ENCODE data around the gene ARHGAP15. TPM values are rescaled to one million over a fixed set of nuclear protein-coding genes. Genes with fewer than 3 reads are reported as not detected.

ARHGAP15 gene
- total RNA-seq, 4 donors from 2014 or later = 3.4 to 9.3 (median 6.4) TPM

GRCh38 chr2:143312441-143312840 is 183.2 kb downstream of the ARHGAP15 start:
- no peaks in the 10 kb centered on the region for H3K4me1 ChIP-seq
- ATAC-seq = no peak

GRCh38 chr2:143313861-143314260 is 184.6 kb downstream of the ARHGAP15 start:
- no peaks in the 10 kb centered on the region for H3K36me3 ChIP-seq
- H3K27ac ChIP-seq = no peak overlapping the region
- TF ChIP-seq CTCF (IDR thresholded peaks at IDR 0.05) (no peak), EP300 (IDR thresholded peaks at IDR 0.05) (no peak), POLR2A (IDR thresholded peaks at IDR 0.05) (no peak), POLR2AphosphoS5 (IDR thresholded peaks at IDR 0.05) (no peak)
- ATAC-seq = no peak
- 50 to 88% methylated on average over 1 to 2 of the region's 2 CpGs for WGBS, 2 donors (ENCODE audit: low coverage in 1 of 2)
- H3K4me3 ChIP-seq = no peak overlapping the region
- no peaks in the 10 kb centered on the region for H3K4me1 ChIP-seq
- no peaks in the 10 kb centered on the region for H3K27me3 ChIP-seq
- no peaks in the 10 kb centered on the region for H3K9me3 ChIP-seq

More at GRCh38 chr2:143312441-143312840, 183.2 kb downstream of the ARHGAP15 start:
- H3K4me3 ChIP-seq = no peak overlapping the region
- no peak overlapping the region for H3K27ac ChIP-seq
- H3K9me3 ChIP-seq = no peaks in the 10 kb centered on the region
- no peaks in the 10 kb centered on the region for H3K36me3 ChIP-seq
- 53 to 65% methylated on average over 4 of the region's 4 CpGs for WGBS, 2 donors (ENCODE audit: low coverage in 1 of 2)
- no peaks in the 10 kb centered on the region for H3K27me3 ChIP-seq
- TF ChIP-seq CTCF (IDR thresholded peaks at IDR 0.05) (no peak), POLR2AphosphoS5 (IDR thresholded peaks at IDR 0.05) (no peak), EP300 (IDR thresholded peaks at IDR 0.05) (no peak), POLR2A (IDR thresholded peaks at IDR 0.05) (no peak)

- 83% methylated on average over 3 of the region's 3 CpGs; no CpG with 5 or more reads in 1 of the 2 donors for WGBS, 2 donors (ENCODE audit: low coverage in 1 of 2)
- Histone ChIP-seq H3K4me1 (no peaks in the 10 kb centered on the region), H3K36me3 (no peaks in the 10 kb centered on the region), H3K4me3 (no peak overlapping the region), H3K9me3 (no peaks in the 10 kb centered on the region), H3K27me3 (no peaks in the 10 kb centered on the region), H3K27ac (no peak overlapping the region)
- no peak for ATAC-seq
- TF ChIP-seq CTCF (IDR thresholded peaks at IDR 0.05) (no peak), POLR2A (IDR thresholded peaks at IDR 0.05) (no peak), EP300 (IDR thresholded peaks at IDR 0.05) (no peak), POLR2AphosphoS5 (IDR thresholded peaks at IDR 0.05) (no peak)
These were observed 192.8 kb downstream of the ARHGAP15 start for GRCh38 chr2:143321994-143322393.

- Histone ChIP-seq H3K9me3 (no peaks in the 10 kb centered on the region), H3K27ac (no peak overlapping the region), H3K4me1 (no peaks in the 10 kb centered on the region), H3K4me3 (no peak overlapping the region), H3K36me3 (no peaks in the 10 kb centered on the region), H3K27me3 (no peaks in the 10 kb centered on the region)
- 71 to 90% methylated on average over 2 of the region's 2 CpGs for WGBS, 2 donors (ENCODE audit: low coverage in 1 of 2)
- no peak for ATAC-seq
- TF ChIP-seq EP300 (IDR thresholded peaks at IDR 0.05) (no peak), CTCF (IDR thresholded peaks at IDR 0.05) (no peak), POLR2AphosphoS5 (IDR thresholded peaks at IDR 0.05) (no peak), POLR2A (IDR thresholded peaks at IDR 0.05) (no peak)
These were observed 200.1 kb downstream of the ARHGAP15 start for GRCh38 chr2:143329288-143329687.

- H3K27ac ChIP-seq = no peak overlapping the region
- no peak for ATAC-seq
- H3K36me3 ChIP-seq = no peaks in the 10 kb centered on the region
- H3K4me3 ChIP-seq = no peak overlapping the region
- TF ChIP-seq POLR2A (IDR thresholded peaks at IDR 0.05) = no peak
- no peak for TF ChIP-seq POLR2AphosphoS5 (IDR thresholded peaks at IDR 0.05)
- no peak for TF ChIP-seq EP300 (IDR thresholded peaks at IDR 0.05)
- TF ChIP-seq CTCF (IDR thresholded peaks at IDR 0.05) = no peak
- no peaks in the 10 kb centered on the region for H3K27me3 ChIP-seq
- no peaks in the 10 kb centered on the region for H3K4me1 ChIP-seq
- 72 to 83% methylated on average over 9 of the region's 9 CpGs for WGBS, 2 donors (ENCODE audit: low coverage in 1 of 2)
- H3K9me3 ChIP-seq = no peaks in the 10 kb centered on the region
These were observed 204.1 kb downstream of the ARHGAP15 start for GRCh38 chr2:143333168-143333791.

Measured in gastroesophageal sphincter (tissue), 4 donors.